GM12878 (cell line): Measurements from ENCODE around the gene PELI2. TPM values are rescaled to one million over a fixed set of nuclear protein-coding genes. Genes with fewer than 3 reads are reported as not detected.

ENCODE experiments used
- HDAC6 ChIP-seq: fragments of 200-600 bp; sonication (generic); IDR thresholded peaks from one replicate; pipeline ENCODE4 v1.8.0; 2017; ENCODE audit warnings: antibody characterized with exemption; ENCODE audit not compliant: unreplicated experiment
- MYC ChIP-seq: IDR thresholded peaks from 2 replicates; pipeline ENCODE4 v1.6.1; 2011; ENCODE audit warnings: mild to moderate bottlenecking, low read length, moderate library complexity, inconsistent platforms; ENCODE audit not compliant: insufficient read depth, insufficient replicate concordance, insufficient read length, severe bottlenecking
- PML ChIP-seq: IDR thresholded peaks from 2 replicates; pipeline ENCODE4 v1.6.1; 2012; ENCODE audit warnings: low read length, inconsistent platforms
- POLR2AphosphoS2 ChIP-seq: IDR thresholded peaks from 2 replicates; pipeline ENCODE4 v1.6.1; 2011; ENCODE audit warnings: low read depth, mild to moderate bottlenecking, low read length, improper control_type of control experiment, moderate library complexity
- SIX5 ChIP-seq: IDR thresholded peaks from 2 replicates; pipeline ENCODE4 v1.6.1; 2011; ENCODE audit warnings: mild to moderate bottlenecking, low read depth, low read length, moderate library complexity; ENCODE audit not compliant: severe bottlenecking
- SKIL ChIP-seq: fragments of 450-650 bp; IDR thresholded peaks from 2 replicates; pipeline ENCODE4 v1.6.1; 2017; ENCODE audit warnings: mild to moderate bottlenecking, low read depth, inconsistent platforms; ENCODE audit not compliant: poor library complexity, severe bottlenecking
- ZNF207 ChIP-seq: fragments of 450-650 bp; IDR thresholded peaks from 2 replicates; pipeline ENCODE4 v1.6.1; 2014; ENCODE audit warnings: antibody characterized with exemption, mild to moderate bottlenecking, borderline replicate concordance
- polyA plus RNA-seq, 11 experiments: library from polyadenylated mRNA; depleted of rRNA in 4 of 11; unstranded in 6 of 11; stranded (reverse) in 5 of 11; fragments of >200 nt; fragmentation: Nextera tagmentation in 4 of 11; fragmentation: Illumina TruSeq in 1 of 11; extraction: Ambion mirVana in 4 of 11; extraction: Trizol in 1 of 11; gene quantifications; 1 replicate in 1 of 11; 2 replicates in 10 of 11; pipeline versions ENCODE4 v1.2.1 to v1.2.3, GENCODE V29; 2011 to 2016; ENCODE audit warnings: inconsistent platforms in 2 of 11, missing spikeins in 2 of 11, low read depth in 1 of 11
- total RNA-seq, 4 experiments: library from RNA; depleted of rRNA in 3 of 4; stranded (reverse); fragments of >200 nt in 3 of 4; fragmentation: Illumina TruSeq in 1 of 4; extraction: Trizol in 1 of 4; gene quantifications; 2 replicates each; pipeline versions ENCODE4 v1.2.1 to v1.2.3, GENCODE V29; 2013 to 2021
- TF ChIP-seq, protein P1 (sequence below): fragments of 450-650 bp; IDR thresholded peaks from 2 replicates; pipeline ENCODE4 v1.6.1; 2016; ENCODE audit warnings: mild to moderate bottlenecking, moderate library complexity, borderline replicate concordance

Gene PELI2
- total and polyA plus RNA-seq, 10 of the 15 experiments (the other 5 are each of a cell fraction or from before 2014, with no cell fraction given), result under 0.01 to 0.10 (median 0.01) TPM; not detected in 3

- TF ChIP-seq HDAC6 (no peak), MYC (no peak), PML (no peak), SIX5 (no peak), SKIL (no peak), ZNF207 (no peak), POLR2AphosphoS2 (no peak)
- TF ChIP-seq, protein P1, sequence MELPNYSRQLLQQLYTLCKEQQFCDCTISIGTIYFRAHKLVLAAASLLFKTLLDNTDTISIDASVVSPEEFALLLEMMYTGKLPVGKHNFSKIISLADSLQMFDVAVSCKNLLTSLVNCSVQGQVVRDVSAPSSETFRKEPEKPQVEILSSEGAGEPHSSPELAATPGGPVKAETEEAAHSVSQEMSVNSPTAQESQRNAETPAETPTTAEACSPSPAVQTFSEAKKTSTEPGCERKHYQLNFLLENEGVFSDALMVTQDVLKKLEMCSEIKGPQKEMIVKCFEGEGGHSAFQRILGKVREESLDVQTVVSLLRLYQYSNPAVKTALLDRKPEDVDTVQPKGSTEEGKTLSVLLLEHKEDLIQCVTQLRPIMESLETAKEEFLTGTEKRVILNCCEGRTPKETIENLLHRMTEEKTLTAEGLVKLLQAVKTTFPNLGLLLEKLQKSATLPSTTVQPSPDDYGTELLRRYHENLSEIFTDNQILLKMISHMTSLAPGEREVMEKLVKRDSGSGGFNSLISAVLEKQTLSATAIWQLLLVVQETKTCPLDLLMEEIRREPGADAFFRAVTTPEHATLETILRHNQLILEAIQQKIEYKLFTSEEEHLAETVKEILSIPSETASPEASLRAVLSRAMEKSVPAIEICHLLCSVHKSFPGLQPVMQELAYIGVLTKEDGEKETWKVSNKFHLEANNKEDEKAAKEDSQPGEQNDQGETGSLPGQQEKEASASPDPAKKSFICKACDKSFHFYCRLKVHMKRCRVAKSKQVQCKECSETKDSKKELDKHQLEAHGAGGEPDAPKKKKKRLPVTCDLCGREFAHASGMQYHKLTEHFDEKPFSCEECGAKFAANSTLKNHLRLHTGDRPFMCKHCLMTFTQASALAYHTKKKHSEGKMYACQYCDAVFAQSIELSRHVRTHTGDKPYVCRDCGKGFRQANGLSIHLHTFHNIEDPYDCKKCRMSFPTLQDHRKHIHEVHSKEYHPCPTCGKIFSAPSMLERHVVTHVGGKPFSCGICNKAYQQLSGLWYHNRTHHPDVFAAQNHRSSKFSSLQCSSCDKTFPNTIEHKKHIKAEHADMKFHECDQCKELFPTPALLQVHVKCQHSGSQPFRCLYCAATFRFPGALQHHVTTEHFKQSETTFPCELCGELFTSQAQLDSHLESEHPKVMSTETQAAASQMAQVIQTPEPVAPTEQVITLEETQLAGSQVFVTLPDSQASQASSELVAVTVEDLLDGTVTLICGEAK, result no peak
These were observed 24.1 kb downstream of the PELI2 start (continued) for GRCh38 chr14:56142314-56142713.
